Endothelial cell of umbilical vein (primary cell): ENCODE measurements around the gene PRPF18. TPM values are rescaled to one million over a fixed set of nuclear protein-coding genes. Genes with fewer than 3 reads are reported as not detected.

Source experiments
- BruUV-seq: library from RNA; stranded (reverse); fragments of 400-500 nt; replicated peaks from 2 replicates; lab custom pipeline; 2021; lab: Mats Ljungman, UMichigan
- CTCF ChIA-PET: fragments of 300-600, 350-600 bp; sonication (Branson Sonifier 250); formaldehyde crosslinking; loops from one replicate; lab custom pipeline; 2021; ENCODE audit warnings: antibody characterized with exemption, inconsistent platforms; lab: Charles Lee
- POLR2A ChIA-PET: fragments of 300-600, 350-600 bp; sonication (Branson Sonifier 250); formaldehyde crosslinking; loops from one replicate; lab custom pipeline; 2021; ENCODE audit warnings: antibody characterized with exemption, inconsistent platforms; lab: Charles Lee
- DNase-seq: peaks from one replicate; pipeline ENCODE4 v3.0.0-alpha.2; 2011; ENCODE audit warnings: low read depth, low spot score
- FAIRE-seq: peaks from 2 replicates; lab custom pipeline; 2011; peaks lifted over from hg19 to GRCh38; lab: Jason Lieb, UNC
- H2AFZ ChIP-seq: 2 replicates; pipeline ENCODE4 v1.6.0; 2012; ENCODE audit warnings: low read depth, low read length, control low read depth, inconsistent platforms
- H3K27ac ChIP-seq: 2 replicates; pipeline ENCODE4 v1.5.1; 2011; ENCODE audit warnings: low read depth, mild to moderate bottlenecking, control low read depth, low read length, moderate library complexity; ENCODE audit not compliant: insufficient read depth
- H3K27me3 ChIP-seq, 2 experiments: 2 replicates each; pipeline versions ENCODE4 v1.6.0 to v1.6.1; 2011; ENCODE audit warnings: low read length in 2 of 2, mixed read lengths in 1 of 2; ENCODE audit not compliant: control insufficient read depth in 2 of 2, insufficient read depth in 2 of 2
- H3K36me3 ChIP-seq, 2 experiments: 2 replicates in 1 of 2; 3 replicates in 1 of 2; pipeline ENCODE4 v1.5.1; 2011; ENCODE audit warnings: low read length in 2 of 2, mild to moderate bottlenecking in 1 of 2, moderate library complexity in 1 of 2; ENCODE audit not compliant: control insufficient read depth in 2 of 2, insufficient read depth in 2 of 2; ENCODE audit errors: extremely low read depth in 1 of 2
- H3K4me1 ChIP-seq: 3 replicates; pipeline ENCODE4 v1.5.1; 2011; ENCODE audit warnings: mild to moderate bottlenecking, low read length; ENCODE audit not compliant: control insufficient read depth, insufficient read depth; ENCODE audit errors: extremely low read depth
- H3K4me2 ChIP-seq: 2 replicates; pipeline ENCODE4 v1.6.1; 2011; ENCODE audit warnings: low read length, control low read depth, mixed read lengths; ENCODE audit not compliant: insufficient read depth
- H3K4me3 ChIP-seq, 3 experiments: fragments of 200-600 bp in 1 of 3; sonication (generic), shearing (Covaris generic) in 1 of 3; replicated peaks in 1 of 3; 2 replicates each; pipeline ENCODE4 v1.5.1; 2011 to 2016; ENCODE audit warnings: control low read depth in 3 of 3, low read length in 3 of 3, mild to moderate bottlenecking in 2 of 3, inconsistent platforms in 1 of 3, low read depth in 1 of 3, moderate library complexity in 1 of 3; ENCODE audit not compliant: insufficient read depth in 1 of 3
- H3K79me2 ChIP-seq: 2 replicates; pipeline ENCODE4 v1.6.0; 2012; ENCODE audit warnings: low read length, inconsistent platforms; ENCODE audit not compliant: control insufficient read depth, insufficient read depth
- H3K9ac ChIP-seq: replicated peaks from 2 replicates; pipeline ENCODE3; 2011; ENCODE audit warnings: low read length, control low read depth; ENCODE audit not compliant: insufficient read depth; ENCODE audit errors: extremely low read depth
- H3K9me1 ChIP-seq: replicated peaks from 3 replicates; pipeline ENCODE4 v1.6.0; 2011; ENCODE audit warnings: mild to moderate bottlenecking, low read length; ENCODE audit not compliant: control insufficient read depth, insufficient read depth; ENCODE audit errors: extremely low read depth
- H3K9me3 ChIP-seq: replicated peaks from 2 replicates; pipeline ENCODE4 v1.5.1; 2012; ENCODE audit warnings: low read length, inconsistent platforms; ENCODE audit not compliant: control insufficient read depth, insufficient read depth
- H4K20me1 ChIP-seq: replicated peaks from 2 replicates; pipeline ENCODE3; 2011; ENCODE audit warnings: mild to moderate bottlenecking, low read length; ENCODE audit not compliant: control insufficient read depth, insufficient read depth; ENCODE audit errors: extremely low read depth
- CTCF ChIP-seq, 2 donors: IDR thresholded peaks; 1 replicate in 1 of 2; 2 replicates in 1 of 2; pipeline ENCODE4 v1.5.1; 2011; ENCODE audit warnings: low read length in 2 of 2, mild to moderate bottlenecking in 2 of 2, moderate library complexity in 2 of 2, control low read depth in 1 of 2, inconsistent platforms in 1 of 2, low read depth in 1 of 2; ENCODE audit not compliant: insufficient read depth in 1 of 2; ENCODE audit errors: extremely low read depth in 1 of 2
- EZH2 ChIP-seq: IDR thresholded peaks from 2 replicates; pipeline ENCODE4 v1.6.1; 2012; ENCODE audit warnings: borderline replicate concordance, low read depth, mild to moderate bottlenecking, moderate library complexity, low read length, inconsistent platforms; ENCODE audit not compliant: severe bottlenecking
- FOS ChIP-seq: IDR thresholded peaks from 2 replicates; pipeline ENCODE4 v1.6.1; 2011; ENCODE audit warnings: mild to moderate bottlenecking, low read length, moderate library complexity, borderline replicate concordance; ENCODE audit not compliant: insufficient read depth
- GATA2 ChIP-seq: IDR thresholded peaks from 2 replicates; pipeline ENCODE4 v1.7.0; 2011; ENCODE audit warnings: low read depth, mild to moderate bottlenecking, moderate library complexity, mixed read lengths, low read length; ENCODE audit not compliant: insufficient read length, insufficient read depth
- JUN ChIP-seq: IDR thresholded peaks from 2 replicates; pipeline ENCODE4 v1.6.1; 2011; ENCODE audit warnings: borderline replicate concordance, low read depth; ENCODE audit not compliant: insufficient read length, insufficient read depth
- MYC ChIP-seq: IDR thresholded peaks from one replicate; pipeline ENCODE4 v1.6.1; 2011; ENCODE audit warnings: mild to moderate bottlenecking, low read depth, low read length
- POLR2A ChIP-seq: IDR thresholded peaks from 2 replicates; pipeline ENCODE4 v1.6.1; 2012; ENCODE audit warnings: low read depth, mild to moderate bottlenecking, control low read depth, low read length
- POLR2AphosphoS5 ChIP-seq: IDR thresholded peaks from 2 replicates; pipeline ENCODE4 v1.6.1; 2012; ENCODE audit warnings: low read depth, mild to moderate bottlenecking, control low read depth, low read length, moderate library complexity; ENCODE audit not compliant: insufficient read depth
- dilution Hi-C: fragments of 300-500 bp; cut with MboI; formaldehyde crosslinking; loops from one replicate; pipeline ENCODE4 v1.15.0; 2019; ENCODE audit warnings: low sequenced_read_pairs; ENCODE audit not compliant: extremely low pct_ligation_motif_present
- intact Hi-C: fragments of 100-400 bp; cut with micrococcal nuclease; formaldehyde crosslinking; loops from one replicate; pipeline ENCODE4 v1.10.0; 2022
- polyA plus RNA-seq, 4 experiments: library from polyadenylated mRNA; depleted of rRNA in 3 of 4; stranded (reverse) in 3 of 4; unstranded in 1 of 4; fragments of >200 nt; gene quantifications; 2 replicates each; pipeline versions ENCODE4 v1.2.1 to v1.2.3, GENCODE V29; 2011 to 2012; ENCODE audit warnings: missing spikeins in 1 of 4
- total RNA-seq: library from RNA; stranded (reverse); gene quantifications from 2 replicates; pipeline ENCODE4 v1.2.3, GENCODE V29; 2021
- TF ChIP-seq, protein P1 (sequence below): IDR thresholded peaks from 2 replicates; pipeline ENCODE4 v1.6.1; 2011; ENCODE audit not compliant: insufficient read depth, insufficient read length

Gene PRPF18
- total and polyA plus RNA-seq, 2 donors (not counting 3 experiments of a cell fraction or from before 2014, with no cell fraction given) = 7.3 to 21.0 TPM

DNA sequence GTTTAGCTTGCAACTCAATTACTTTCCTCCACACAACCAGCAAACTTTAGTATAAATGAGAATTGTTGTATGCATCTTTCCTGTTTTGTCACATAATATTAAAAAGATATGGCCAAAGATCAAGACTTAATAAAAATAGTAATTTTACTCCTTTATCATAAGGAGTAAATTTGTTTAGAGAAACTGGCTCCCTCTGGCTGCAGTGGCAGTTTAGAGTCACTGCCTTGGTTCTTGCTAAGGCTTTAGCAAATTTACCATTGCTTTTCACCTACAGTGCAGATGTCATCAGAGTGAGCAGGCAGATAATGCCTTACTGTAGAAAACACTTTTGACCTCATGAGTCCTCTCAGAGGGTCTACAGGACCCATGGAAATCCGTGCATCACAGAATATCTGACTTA is 2.6 kb downstream of the PRPF18 start:
- H3K4me3 ChIP-seq = no peak overlapping the region
- CTCF ChIA-PET = no interaction called here
- no peak overlapping the region for H3K9ac ChIP-seq
- POLR2A ChIA-PET = interaction anchor here (0.6 kb wide), 1 partner anchor 316 kb away, joined by 4 read pairs; no protein-coding TSS in a partner anchor
- no peaks in the 10 kb centered on the region for H3K36me3 ChIP-seq
- no peak overlapping the region for H3K4me2 ChIP-seq
- no peak for FAIRE-seq
- H3K9me1 ChIP-seq = no peaks in the 10 kb centered on the region
- intact Hi-C loops (no loop called here), dilution Hi-C loops (no loop called here)
- no peaks in the 10 kb centered on the region for H4K20me1 ChIP-seq
- peaks cover 9% of the 10 kb centered on the region for H3K4me1 ChIP-seq
- H3K27ac ChIP-seq = no peak overlapping the region
- BruUV-seq = no TSS peak
- H3K27me3 ChIP-seq = peaks cover 0 to 8% of the 10 kb centered on the region in 2 experiments
- TF ChIP-seq CTCF (IDR thresholded peaks at IDR 0.05; ENCODE audit: extremely low read depth in 1 of 2, insufficient read depth in 1 of 2, low read depth in 1 of 2, low read length in 2 of 2) (no peak), JUN (no peak), POLR2AphosphoS5 (no peak), MYC (no peak), POLR2A (no peak), GATA2 (no peak), FOS (no peak), EZH2 (no peak)
- TF ChIP-seq, protein P1, sequence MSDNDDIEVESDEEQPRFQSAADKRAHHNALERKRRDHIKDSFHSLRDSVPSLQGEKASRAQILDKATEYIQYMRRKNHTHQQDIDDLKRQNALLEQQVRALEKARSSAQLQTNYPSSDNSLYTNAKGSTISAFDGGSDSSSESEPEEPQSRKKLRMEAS = no peak
- H2AFZ ChIP-seq = no peak overlapping the region
- no peak for DNase-seq
- H3K9me3 ChIP-seq = no peaks in the 10 kb centered on the region
- H3K79me2 ChIP-seq = peaks cover 27% of the 10 kb centered on the region
